ENCODE results near the gene RHOG. TPM values are rescaled to one million over a fixed set of nuclear protein-coding genes. Genes with fewer than 3 reads are reported as not detected.
"Not testable (repeated sequence)": the region's sequence is repeated elsewhere in the genome, so short reads cannot be mapped to it uniquely, and the experiment has no call there.

RHOG gene
- total RNA-seq, 2 experiments from 2014 or later, result 157 to 180 TPM

DNA sequence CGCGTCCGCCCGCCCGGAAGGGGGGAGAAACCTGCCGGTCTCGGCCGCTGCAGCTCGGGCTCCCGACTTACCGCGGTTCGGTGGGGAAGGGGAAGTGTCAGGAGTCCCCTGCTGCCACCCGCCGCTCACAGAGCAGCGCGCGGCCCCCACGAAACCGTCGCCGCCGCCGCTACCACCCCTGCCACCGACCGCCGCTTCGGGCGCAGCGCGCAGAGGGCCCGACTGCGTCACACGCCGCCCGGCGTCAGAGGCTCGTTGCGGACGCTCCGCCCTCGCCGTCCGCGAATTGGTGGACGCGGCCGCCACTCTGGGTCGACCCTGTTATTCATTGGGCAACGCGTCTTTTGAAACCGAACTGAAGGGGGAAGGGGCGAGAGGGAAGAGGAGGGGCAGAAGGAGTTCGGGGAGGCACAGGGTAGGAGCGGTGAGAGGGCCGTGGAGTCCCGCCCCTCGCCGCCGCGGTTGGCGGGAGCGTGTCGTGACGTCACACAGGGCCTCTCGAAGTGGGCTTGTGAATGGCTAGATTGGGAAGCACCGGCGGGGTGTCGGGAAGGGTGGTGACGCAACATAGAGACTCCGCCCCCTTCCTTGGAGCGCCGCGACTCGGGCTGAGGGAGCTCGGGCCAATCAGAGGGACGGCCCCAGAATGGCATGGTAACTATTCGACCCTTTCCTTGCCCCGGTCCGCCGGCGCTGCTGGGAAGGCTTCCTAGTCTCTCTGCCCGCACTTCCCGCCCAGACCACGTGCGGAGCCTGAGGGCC, 43.2 kb downstream of the RHOG start, which contains the start of gene NUP98:
Gene NUP98 (minus strand): TSS at position 226 of the 762 bp plus-strand sequence. CDS start 15,437 bp downstream, outside the sequence.
- ATAC-seq, result peak; percentile 98
- intact Hi-C loops (cut with DNase I, micrococcal nuclease), result loop anchor here (1.0 to 5.0 kb wide), 9 partner anchors 11 to 740 kb away; partner anchors contain the start of genes PGAP2 (in 2 of the 2), CARS1 (in 1 of the 2), RRM1 (in 1 of the 2) and STIM1 (in 1 of the 2)
- CTCF ChIA-PET, result interaction anchor here (0.6 to 3.5 kb wide), 5 partner anchors 11 to 275 kb away, joined by 3 to 33 read pairs (median 3); partner anchors contain the start of gene PGAP2

DNA sequence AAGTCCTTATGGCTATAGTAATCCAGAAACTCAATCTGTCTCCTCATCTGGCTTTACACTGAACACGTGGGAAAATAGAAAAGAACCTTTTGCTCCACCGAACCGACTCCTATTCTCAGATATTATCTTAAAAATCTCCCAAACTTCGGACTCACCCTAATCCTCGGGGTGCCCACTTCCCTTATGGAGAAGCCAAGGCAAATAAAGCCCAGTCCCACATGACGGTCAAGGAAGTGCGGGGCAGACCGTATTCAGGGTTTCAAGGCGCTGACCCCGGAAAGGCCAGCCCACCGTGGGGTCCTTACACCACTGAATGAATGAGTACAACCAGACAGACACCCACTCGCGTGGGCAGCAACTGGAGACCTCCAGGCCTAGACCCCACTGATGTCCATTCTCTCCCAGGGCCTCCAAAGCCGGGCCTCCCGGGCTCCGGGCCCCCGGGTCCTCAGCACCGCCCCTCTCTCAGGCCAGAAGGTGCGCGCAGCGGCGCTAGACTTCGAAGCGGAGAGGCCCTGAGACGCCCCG, 43.9 kb downstream of the RHOG start:
- DNase-seq, result no peak
- POLR2A ChIA-PET, result interaction anchor here (1.2 to 1.4 kb wide), 2 partner anchors 22 to 44 kb away, joined by 3 to 5 read pairs; partner anchors contain the start of gene RHOG
- Mint-ChIP-seq H3K4me3 (peak overlapping the region; percentile 99), H3K36me3 (ENCODE audit: low read depth) (peaks cover 41% of the 10 kb centered on the region), H3K9me3 (ENCODE audit: low read depth) (no peaks in the 10 kb centered on the region), H3K27me3 (no peaks in the 10 kb centered on the region), H3K4me1 (peaks cover 42% of the 10 kb centered on the region), H3K27ac (peak overlapping the region; percentile 100)
- CTCF ChIA-PET, result interaction anchor here (0.8 to 3.5 kb wide), 4 partner anchors 11 to 276 kb away, joined by 3 to 33 read pairs (median 8); partner anchors contain the start of gene PGAP2
- intact Hi-C loops (cut with DNase I, micrococcal nuclease), result loop anchor here (1.0 to 5.0 kb wide), 9 partner anchors 11 to 740 kb away; partner anchors contain the start of genes PGAP2 (in 2 of the 2), CARS1 (in 1 of the 2), RRM1 (in 1 of the 2) and STIM1 (in 1 of the 2)
- ATAC-seq, result peak; percentile 25

More for the DNA sequence above, 43.2 kb downstream of the RHOG start, which contains the start of gene NUP98:
- DNase-seq, result peak; percentile 100
- peaks cover 39% of the 10 kb centered on the region for H3K4me1 Mint-ChIP-seq
- H3K27ac Mint-ChIP-seq, result peak within 1 kb of the TSS; percentile 100
- H3K4me3 Mint-ChIP-seq, result peak within 1 kb of the TSS; percentile 99
- H3K9me3 Mint-ChIP-seq (ENCODE audit: low read depth), result no peaks in the 10 kb centered on the region
- POLR2A ChIA-PET, result interaction anchor here (0.6 to 1.4 kb wide), 9 partner anchors 12 to 418 kb away, joined by 3 to 8 read pairs (median 4); partner anchors contain the start of genes RHOG, RRM1, STIM1 and ZNF195
- no peaks in the 10 kb centered on the region for H3K27me3 Mint-ChIP-seq
- peaks cover 36% of the 10 kb centered on the region for H3K36me3 Mint-ChIP-seq (ENCODE audit: low read depth)

DNA sequence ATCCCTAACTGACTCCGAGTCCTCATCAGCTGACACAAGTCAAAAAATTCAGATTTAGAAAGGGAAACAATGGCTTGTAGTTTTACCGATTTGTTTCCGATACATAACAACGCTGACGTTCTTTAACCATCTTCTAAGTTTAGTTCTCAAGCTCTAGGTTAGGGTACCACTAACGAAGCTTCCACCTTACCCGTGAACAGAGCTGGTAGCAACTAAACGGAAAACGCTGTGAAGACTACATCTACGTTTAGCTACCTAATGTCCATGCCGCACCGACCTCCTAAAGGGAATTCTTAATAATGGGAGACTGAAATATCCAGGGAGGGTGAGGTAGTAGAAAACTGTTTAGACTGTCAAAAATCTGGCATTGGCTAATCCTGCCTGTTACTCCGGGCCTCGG, 44.4 kb downstream of the RHOG start:
- Mint-ChIP-seq H3K27me3 (no peaks in the 10 kb centered on the region), H3K36me3 (ENCODE audit: low read depth) (peaks cover 42% of the 10 kb centered on the region), H3K4me1 (peaks cover 42% of the 10 kb centered on the region), H3K9me3 (ENCODE audit: low read depth) (no peaks in the 10 kb centered on the region), H3K27ac (peak overlapping the region; percentile 100), H3K4me3 (peak overlapping the region; percentile 99)
- ChIA-PET CTCF (interaction anchor here (0.8 to 2.0 kb wide), 5 partner anchors 8 to 277 kb away, joined by 3 to 11 read pairs (median 4); partner anchors contain the start of gene PGAP2), POLR2A (interaction anchor here (0.6 to 1.4 kb wide), 2 partner anchors 8 to 45 kb away, joined by 3 to 5 read pairs; partner anchors contain the start of gene RHOG)
- ATAC-seq (no peak), DNase-seq (no peak)
- intact Hi-C loops (cut with DNase I, micrococcal nuclease), result loop anchor here in 1 of 2 experiments (2.0 to 5.0 kb wide), 3 partner anchors 374 to 739 kb away; partner anchors contain the start of genes CARS1 and ZNF195

DNA sequence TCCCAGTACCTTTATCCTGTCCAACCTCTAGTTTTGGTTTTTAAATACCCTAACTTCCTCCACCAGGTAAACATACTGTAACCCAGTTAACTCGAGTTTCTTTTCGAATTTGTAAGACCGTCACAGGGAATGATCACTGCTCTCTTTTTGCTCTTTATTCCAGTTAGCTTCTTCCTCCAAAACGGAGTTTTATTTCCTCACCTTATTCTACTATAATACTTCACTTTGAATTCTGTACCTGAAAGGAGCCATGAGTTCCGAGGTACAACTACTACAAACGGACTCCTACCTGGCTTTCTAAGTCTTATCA, 44.8 kb downstream of the RHOG start:
- H3K9me3 Mint-ChIP-seq (ENCODE audit: low read depth), result no peaks in the 10 kb centered on the region
- peaks cover 42% of the 10 kb centered on the region for H3K4me1 Mint-ChIP-seq
- no peak for DNase-seq
- ChIA-PET CTCF (interaction anchor here (0.8 to 2.0 kb wide), 5 partner anchors 8 to 277 kb away, joined by 3 to 11 read pairs (median 4); partner anchors contain the start of gene PGAP2), POLR2A (interaction anchor here (0.6 to 1.4 kb wide), 3 partner anchors 8 to 60 kb away, joined by 3 to 5 read pairs (median 3); partner anchors contain the start of genes RHOG and STIM1)
- intact Hi-C loops (cut with DNase I, micrococcal nuclease), result loop anchor here in 1 of 2 experiments (2.0 to 5.0 kb wide), 3 partner anchors 373 to 739 kb away; partner anchors contain the start of genes CARS1 and ZNF195
- no peaks in the 10 kb centered on the region for H3K27me3 Mint-ChIP-seq
- no peak for ATAC-seq
- peaks cover 42% of the 10 kb centered on the region for H3K36me3 Mint-ChIP-seq (ENCODE audit: low read depth)
- peak overlapping the region; percentile 100 for H3K27ac Mint-ChIP-seq
- peak overlapping the region; percentile 99 for H3K4me3 Mint-ChIP-seq

DNA sequence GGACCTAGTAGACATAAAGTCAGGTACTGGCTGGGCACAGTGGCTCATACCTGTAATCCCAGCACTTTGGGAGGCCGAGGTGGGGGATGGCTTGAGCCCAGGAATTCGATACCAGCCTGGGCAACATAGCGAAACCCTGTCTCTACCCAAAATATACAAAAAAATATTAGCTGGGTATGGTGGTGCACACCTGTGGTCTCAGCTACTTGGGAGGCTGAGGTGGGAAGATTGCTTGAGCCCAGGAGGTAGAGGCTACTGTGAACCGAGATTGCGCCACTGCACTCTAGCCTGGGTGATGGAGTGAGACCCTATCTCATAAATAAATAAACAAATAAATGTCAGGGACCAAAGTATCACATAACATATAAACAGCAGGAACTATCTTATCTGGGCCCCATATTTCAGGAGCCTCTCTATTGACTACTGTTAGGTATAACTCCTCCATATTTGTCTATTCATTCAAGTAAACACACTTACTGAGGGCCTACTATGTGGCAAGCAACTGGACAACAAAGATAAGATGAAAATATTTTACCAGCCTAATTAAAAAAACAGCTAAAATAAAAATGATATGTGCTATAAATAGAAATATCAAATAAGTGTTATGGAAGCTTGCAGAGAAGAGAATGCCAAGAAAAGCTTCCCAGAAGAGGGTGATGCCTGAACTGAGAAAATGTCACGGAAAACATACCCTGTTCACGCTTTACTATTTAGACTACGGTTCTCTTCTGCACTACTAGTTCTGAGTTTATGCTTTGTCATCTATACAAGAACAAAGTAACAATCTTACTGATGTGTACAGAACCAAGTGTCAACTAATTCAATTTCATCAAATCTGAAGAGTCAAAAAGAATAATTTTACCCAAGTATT, 45.4 kb downstream of the RHOG start:
- intact Hi-C loops (cut with DNase I, micrococcal nuclease), result loop anchor here in 1 of 2 experiments (2.0 to 5.0 kb wide), 3 partner anchors 373 to 738 kb away; partner anchors contain the start of genes CARS1 and ZNF195
- Mint-ChIP-seq H3K4me3 (peak overlapping the region; percentile 99), H3K9me3 (ENCODE audit: low read depth) (no peaks in the 10 kb centered on the region), H3K4me1 (peaks cover 47% of the 10 kb centered on the region), H3K27ac (peak overlapping the region; percentile 100), H3K36me3 (ENCODE audit: low read depth) (peaks cover 45% of the 10 kb centered on the region), H3K27me3 (no peaks in the 10 kb centered on the region)
- ATAC-seq, result no peak
- ChIA-PET CTCF (interaction anchor here (0.8 to 2.0 kb wide), 4 partner anchors 9 to 278 kb away, joined by 3 to 11 read pairs (median 4); partner anchors contain the start of gene PGAP2), POLR2A (interaction anchor here (0.9 to 1.4 kb wide), 3 partner anchors 46 to 60 kb away, joined by 3 to 5 read pairs (median 3); partner anchors contain the start of genes RHOG and STIM1)
- no peak for DNase-seq

DNA sequence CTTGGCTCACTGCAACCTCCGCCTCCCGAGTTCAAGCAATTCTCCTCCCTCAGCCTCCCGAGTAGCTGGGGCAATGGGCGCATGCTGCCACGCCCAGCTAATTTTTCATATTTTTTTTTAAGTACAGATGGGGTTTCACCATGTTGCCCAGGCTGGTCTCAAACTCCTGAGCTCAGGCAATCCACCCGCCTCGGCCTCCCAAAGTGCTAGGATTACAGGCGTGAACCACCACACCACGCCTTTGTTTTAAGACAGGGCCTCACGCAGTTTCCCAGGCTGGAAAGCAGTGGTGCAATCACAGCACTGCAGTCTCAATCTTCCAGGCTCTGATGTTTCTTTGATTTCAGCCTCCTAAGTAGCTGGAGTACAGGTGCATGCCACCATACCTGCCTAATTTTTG, 46.4 kb downstream of the RHOG start:
- DNase-seq; H3K27me3 Mint-ChIP-seq; intact Hi-C loops (cut with DNase I, micrococcal nuclease); H3K9me3 Mint-ChIP-seq (ENCODE audit: low read depth); ATAC-seq; H3K4me3 Mint-ChIP-seq: not testable (repeated sequence)
- Mint-ChIP-seq H3K4me1 (peaks cover 51% of the 10 kb centered on the region), H3K27ac (peak overlapping the region; percentile 31), H3K36me3 (ENCODE audit: low read depth) (peaks cover 46% of the 10 kb centered on the region)
- ChIA-PET POLR2A (interaction anchor here (0.8 kb wide), 1 partner anchor 63 kb away, joined by 3 read pairs; no protein-coding TSS in a partner anchor), CTCF (interaction anchor here (0.6 to 0.7 kb wide), 2 partner anchors 10 to 62 kb away, joined by 4 read pairs; no protein-coding TSS in a partner anchor)

DNA sequence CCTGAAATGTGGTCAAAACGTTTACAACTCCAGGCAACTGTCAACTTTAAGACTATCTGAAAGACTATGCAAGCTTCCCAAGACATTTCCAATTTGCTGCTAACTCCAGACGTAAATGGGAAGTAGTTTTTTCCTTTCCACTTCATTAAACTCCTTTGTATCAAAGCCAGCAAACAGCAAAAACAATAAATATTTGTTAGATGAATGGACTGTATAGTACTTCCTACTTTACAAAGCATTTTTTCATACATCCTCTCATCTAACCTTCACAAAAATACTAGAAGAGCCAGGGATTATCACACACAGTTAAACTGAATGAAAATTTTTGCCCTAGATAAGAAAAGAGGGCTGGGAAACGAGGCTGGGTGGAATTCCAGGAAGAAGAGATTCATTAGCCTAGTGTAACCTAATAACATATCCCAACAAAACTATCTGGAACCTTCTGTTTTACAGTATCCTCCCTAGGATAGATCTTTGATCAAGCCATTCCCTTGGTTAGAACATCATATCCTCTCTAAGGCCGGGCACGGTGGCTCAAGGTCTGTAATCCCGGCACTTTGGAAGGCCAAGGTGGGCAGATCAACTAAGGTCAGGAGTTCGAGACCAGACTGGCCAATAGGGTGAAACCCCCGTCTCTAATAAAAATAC, 53.9 kb downstream of the RHOG start:
- POLR2A ChIA-PET, result no interaction called here
- ATAC-seq, result no peak

DNA sequence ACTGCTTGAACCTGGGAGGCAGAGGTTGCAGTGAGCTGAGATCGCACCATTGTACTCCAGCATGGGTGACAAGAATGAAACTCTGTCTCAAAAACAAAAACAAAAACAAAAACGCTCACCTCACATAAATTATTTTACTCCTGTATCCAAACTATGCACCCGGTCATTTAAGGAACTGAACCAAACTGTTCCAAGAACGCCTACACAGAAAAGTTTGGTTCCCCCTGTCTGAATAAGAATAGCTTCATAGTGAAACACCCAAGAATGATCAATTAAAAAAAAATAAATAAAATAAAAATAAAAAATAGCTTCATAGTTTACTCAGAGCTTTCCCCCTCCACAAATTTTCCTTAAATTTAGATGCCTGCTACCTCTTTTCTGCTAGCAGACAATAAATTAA, 57.1 kb downstream of the RHOG start:
- H3K4me3 Mint-ChIP-seq, result no peak overlapping the region
- H3K27ac Mint-ChIP-seq, result peak overlapping the region; percentile 76
- ChIA-PET CTCF (interaction anchor here (0.6 to 3.4 kb wide), 4 partner anchors 15 to 289 kb away, joined by 3 to 17 read pairs (median 10); partner anchors contain the start of gene PGAP2), POLR2A (no interaction called here)
- no peaks in the 10 kb centered on the region for H3K27me3 Mint-ChIP-seq
- peaks cover 53% of the 10 kb centered on the region for H3K36me3 Mint-ChIP-seq (ENCODE audit: low read depth)
- peaks cover 65% of the 10 kb centered on the region for H3K4me1 Mint-ChIP-seq
- intact Hi-C loops (cut with DNase I, micrococcal nuclease), result loop anchor here in 1 of 2 experiments (2.0 kb wide), 1 partner anchor 25 kb away; the partner anchor contains the start of gene PGAP2
- ATAC-seq (no peak), DNase-seq (no peak)
- no peaks in the 10 kb centered on the region for H3K9me3 Mint-ChIP-seq (ENCODE audit: low read depth)

More for the DNA sequence above, 53.9 kb downstream of the RHOG start:
- no peaks in the 10 kb centered on the region for H3K27me3 Mint-ChIP-seq
- intact Hi-C loops (cut with DNase I, micrococcal nuclease), result no loop called here
- peak overlapping the region; percentile 22 for H3K27ac Mint-ChIP-seq
- CTCF ChIA-PET, result interaction anchor here (0.6 to 1.9 kb wide), 3 partner anchors 14 to 22 kb away, joined by 3 to 16 read pairs (median 4); partner anchors contain the start of gene PGAP2
- peaks cover 41% of the 10 kb centered on the region for H3K36me3 Mint-ChIP-seq (ENCODE audit: low read depth)
- peaks cover 76% of the 10 kb centered on the region for H3K4me1 Mint-ChIP-seq
- H3K4me3 Mint-ChIP-seq, result no peak overlapping the region
- DNase-seq, result no peak
- H3K9me3 Mint-ChIP-seq (ENCODE audit: low read depth), result no peaks in the 10 kb centered on the region

DNA sequence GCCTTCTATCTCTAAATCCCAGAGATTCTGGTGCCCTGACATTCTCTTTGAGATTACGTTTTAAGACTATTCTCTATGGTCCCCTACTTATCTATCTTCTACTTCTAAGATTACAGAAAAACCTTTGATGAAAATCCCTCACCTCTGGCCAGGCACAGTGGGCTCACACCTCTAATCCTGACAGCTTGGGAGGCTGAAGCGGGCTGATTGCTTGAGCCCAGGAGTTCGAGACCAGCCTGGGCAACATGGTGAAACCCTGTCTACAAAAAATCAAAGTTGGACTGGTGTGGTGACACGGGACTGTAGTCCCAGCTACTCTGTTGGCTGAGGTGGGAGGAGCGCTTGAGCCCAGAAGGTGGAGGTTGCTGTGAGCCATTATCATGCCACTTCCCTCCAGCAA, 57.8 kb downstream of the RHOG start:
- intact Hi-C loops (cut with DNase I, micrococcal nuclease), result no loop called here
- H3K4me1 Mint-ChIP-seq, result peaks cover 62% of the 10 kb centered on the region
- H3K36me3 Mint-ChIP-seq (ENCODE audit: low read depth), result peaks cover 56% of the 10 kb centered on the region
- DNase-seq (no peak), ATAC-seq (no peak)
- CTCF ChIA-PET, result interaction anchor here (1.0 to 3.4 kb wide), 2 partner anchors 17 to 26 kb away, joined by 4 to 17 read pairs; partner anchors contain the start of gene PGAP2
- H3K9me3 Mint-ChIP-seq (ENCODE audit: low read depth), result no peaks in the 10 kb centered on the region
- no peaks in the 10 kb centered on the region for H3K27me3 Mint-ChIP-seq
- POLR2A ChIA-PET, result no interaction called here
- peak overlapping the region; percentile 78 for H3K27ac Mint-ChIP-seq
- no peak overlapping the region for H3K4me3 Mint-ChIP-seq

All from activated CD4-positive, alpha-beta T cell treated with anti-CD3 and anti-CD28 coated beads for 36 hours (primary cell).